Sigmoid colon (tissue), 3 donors: ENCODE data around the gene FOLR1.

Experiments used
- POLR2A ChIP-seq, 2 donors: fragments of 450-650 bp; IDR thresholded peaks; one replicate each; pipeline ENCODE4 v1.6.1; 2016; ENCODE audit warnings: antibody characterized with exemption in 2 of 2, mild to moderate bottlenecking in 2 of 2, moderate library complexity in 2 of 2
- TF ChIP-seq, protein P1 (sequence below), 4 experiments: fragments of 450-650 bp in 3 of 4; fragments of 200-600 bp in 1 of 4; IDR thresholded peaks; one replicate each; pipeline ENCODE4 v1.5.1; 2016 to 2019; ENCODE audit warnings: antibody characterized with exemption in 4 of 4, mild to moderate bottlenecking in 3 of 4, moderate library complexity in 2 of 4

DNA sequence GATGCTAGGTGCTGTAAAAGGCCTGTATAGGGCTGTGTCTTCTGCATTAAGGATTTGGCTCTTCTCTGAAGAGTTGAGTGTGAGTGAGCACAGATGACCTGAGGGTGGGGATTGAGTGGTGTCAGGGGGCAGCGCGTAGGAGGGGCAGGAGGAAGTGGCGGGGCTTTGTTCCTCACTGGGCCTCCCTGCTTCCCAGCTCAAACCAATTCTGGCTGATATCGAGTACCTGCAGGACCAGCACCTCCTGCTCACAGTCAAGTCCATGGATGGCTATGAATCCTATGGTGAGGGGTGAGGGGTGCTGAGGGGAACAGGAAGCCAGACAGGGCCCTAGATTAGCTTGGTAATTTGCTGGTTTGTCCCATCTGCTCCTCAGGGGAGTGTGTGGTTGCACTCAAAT, 43.0 kb downstream of the FOLR1 start:
- no peak for TF ChIP-seq POLR2A (IDR thresholded peaks at IDR 0.05)
- TF ChIP-seq, protein P1, sequence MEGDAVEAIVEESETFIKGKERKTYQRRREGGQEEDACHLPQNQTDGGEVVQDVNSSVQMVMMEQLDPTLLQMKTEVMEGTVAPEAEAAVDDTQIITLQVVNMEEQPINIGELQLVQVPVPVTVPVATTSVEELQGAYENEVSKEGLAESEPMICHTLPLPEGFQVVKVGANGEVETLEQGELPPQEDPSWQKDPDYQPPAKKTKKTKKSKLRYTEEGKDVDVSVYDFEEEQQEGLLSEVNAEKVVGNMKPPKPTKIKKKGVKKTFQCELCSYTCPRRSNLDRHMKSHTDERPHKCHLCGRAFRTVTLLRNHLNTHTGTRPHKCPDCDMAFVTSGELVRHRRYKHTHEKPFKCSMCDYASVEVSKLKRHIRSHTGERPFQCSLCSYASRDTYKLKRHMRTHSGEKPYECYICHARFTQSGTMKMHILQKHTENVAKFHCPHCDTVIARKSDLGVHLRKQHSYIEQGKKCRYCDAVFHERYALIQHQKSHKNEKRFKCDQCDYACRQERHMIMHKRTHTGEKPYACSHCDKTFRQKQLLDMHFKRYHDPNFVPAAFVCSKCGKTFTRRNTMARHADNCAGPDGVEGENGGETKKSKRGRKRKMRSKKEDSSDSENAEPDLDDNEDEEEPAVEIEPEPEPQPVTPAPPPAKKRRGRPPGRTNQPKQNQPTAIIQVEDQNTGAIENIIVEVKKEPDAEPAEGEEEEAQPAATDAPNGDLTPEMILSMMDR (IDR thresholded peaks at IDR 0.05) = no peak
